Measurements from ENCODE around the gene BEST3.

BEST3 gene

DNA sequence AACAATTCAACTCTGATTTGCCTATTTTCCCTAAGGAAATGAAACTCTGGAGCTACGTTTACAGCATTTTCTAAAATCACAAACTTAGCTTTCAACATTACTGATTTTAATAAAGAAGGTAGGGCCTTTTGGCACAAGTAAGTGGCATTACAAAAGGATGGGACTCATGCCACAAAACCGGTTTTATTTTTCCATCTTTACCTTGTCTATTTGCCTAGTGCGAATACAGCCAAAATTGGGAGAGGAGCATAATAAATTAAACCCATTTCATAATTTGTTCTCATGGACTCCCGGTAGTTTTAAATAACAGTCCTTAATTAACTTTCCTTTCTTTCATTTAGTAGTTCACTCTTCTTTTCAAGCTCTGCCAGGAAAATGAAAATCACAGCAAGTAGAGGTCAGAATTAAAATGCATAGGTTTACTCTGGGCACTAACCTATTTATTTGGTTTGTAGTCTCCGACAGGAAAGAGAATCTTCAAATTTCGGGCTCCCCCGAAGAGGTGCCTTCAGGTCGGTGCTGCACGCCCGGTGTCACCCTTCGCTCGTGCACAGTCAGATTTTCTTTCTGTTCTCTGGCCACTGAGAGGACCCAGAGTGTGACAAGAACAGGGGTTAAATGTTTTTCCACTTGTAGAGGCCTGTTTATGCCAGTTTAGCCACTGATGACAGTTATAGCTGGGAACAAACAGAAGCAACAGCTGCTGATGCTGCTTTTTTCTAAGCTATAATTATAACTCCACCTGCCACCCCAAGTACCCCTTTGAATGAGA is at the start of gene BEST3:
TSS of gene BEST3 (minus strand) at position 535 of the 772 bp plus-strand sequence. CDS start 1,505 bp downstream, outside the sequence.
- Histone ChIP-seq H3K36me3 (ENCODE audit: insufficient read depth, low read depth, low read length) (no peaks in the 10 kb centered on the region), H3K9me3 (ENCODE audit: insufficient read depth, low read depth, low read length) (no peaks in the 10 kb centered on the region), H3K4me3 (ENCODE audit: low read length) (no peak within 1 kb of the TSS), H3K4me1 (ENCODE audit: insufficient read depth, low read length) (no peaks in the 10 kb centered on the region), H3K27ac (ENCODE audit: low read length) (no peak within 1 kb of the TSS), H3K27me3 (ENCODE audit: insufficient read depth, low read length) (no peaks in the 10 kb centered on the region), H3K9ac (ENCODE audit: low read depth, low read length) (no peak within 1 kb of the TSS)

DNA sequence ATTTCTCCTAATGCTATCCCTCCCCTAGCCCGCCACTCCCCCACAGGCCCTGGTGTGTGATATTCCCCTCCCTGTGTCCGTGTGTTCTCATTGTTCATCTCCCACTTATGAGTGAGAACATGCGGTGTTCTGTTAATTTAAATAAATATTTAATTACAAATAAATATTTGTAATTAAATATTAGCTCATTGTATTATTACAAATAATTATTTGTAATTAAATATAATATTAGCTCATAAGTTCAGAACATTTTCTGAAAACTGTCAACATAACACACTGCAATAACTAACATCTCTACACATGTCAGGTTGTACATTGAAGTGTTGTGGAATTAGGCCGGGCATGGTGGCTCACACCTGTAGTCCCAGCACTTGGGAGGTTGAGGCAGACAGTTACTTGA is 45.0 kb upstream of the BEST3 start:
- Histone ChIP-seq H3K27me3 (ENCODE audit: insufficient read depth, low read length) (peaks cover 20% of the 10 kb centered on the region), H3K36me3 (ENCODE audit: insufficient read depth, low read depth, low read length) (0 out of 2 replicates have a peak, but pooled peaks cover 4% of the 10 kb centered on the region), H3K4me1 (ENCODE audit: insufficient read depth, low read length) (peaks cover 7% of the 10 kb centered on the region; the same call in 1 of the 2 replicates), H3K9ac (ENCODE audit: low read depth, low read length) (no peak overlapping the region), H3K9me3 (ENCODE audit: insufficient read depth, low read depth, low read length) (peaks cover 10% of the 10 kb centered on the region), H3K4me3 (ENCODE audit: low read length) (no peak overlapping the region), H3K27ac (ENCODE audit: low read length) (no peak overlapping the region)

DNA sequence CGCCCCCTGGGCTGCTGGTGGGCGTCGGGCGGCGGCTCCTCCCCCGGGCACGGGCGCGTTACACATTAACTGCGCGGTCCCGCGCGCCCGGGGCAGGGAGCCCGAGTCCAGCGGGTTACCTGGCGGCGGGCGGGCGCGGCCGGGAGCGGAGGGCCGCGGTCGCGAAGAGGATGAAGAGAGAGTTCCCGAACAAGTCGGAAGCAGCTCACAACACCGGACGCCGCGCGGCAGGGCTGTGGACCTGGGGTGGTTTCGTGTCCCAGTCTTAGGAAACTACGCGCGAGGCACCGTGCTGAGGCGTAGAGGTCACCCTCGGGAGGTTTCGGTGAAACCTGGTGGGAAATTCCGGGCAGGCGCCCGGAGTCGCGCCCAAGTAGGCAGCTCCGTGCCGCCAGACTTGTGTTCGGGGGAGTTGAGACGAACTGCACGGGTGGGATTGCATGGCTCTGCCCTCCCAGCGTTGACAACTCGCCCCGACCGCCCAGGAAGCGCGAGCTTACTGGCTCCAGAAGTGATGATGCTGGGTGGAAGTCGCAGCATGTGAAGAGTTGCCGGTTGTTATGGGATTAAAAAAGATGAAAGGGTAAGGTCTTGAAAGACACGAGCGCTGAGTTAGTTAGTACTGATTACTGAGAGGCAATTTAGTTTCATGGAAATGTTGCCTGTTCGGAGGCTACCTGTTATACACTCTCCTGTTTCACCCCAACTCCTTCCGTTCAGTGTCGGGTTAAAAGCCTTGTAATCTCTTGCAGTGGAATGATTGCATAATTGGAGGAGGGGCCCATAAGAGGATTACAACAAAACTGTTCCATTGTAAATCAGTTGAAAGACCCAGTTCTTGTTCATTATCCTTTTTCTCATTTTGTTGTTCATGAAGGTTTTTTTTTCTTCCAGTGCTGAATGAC is 40.4 kb upstream of the BEST3 start:
- Histone ChIP-seq H3K27ac (ENCODE audit: low read length) (no peak overlapping the region), H3K27me3 (ENCODE audit: insufficient read depth, low read length) (peaks cover 40% of the 10 kb centered on the region), H3K4me3 (ENCODE audit: low read length) (peak overlapping the region; percentile 78), H3K9ac (ENCODE audit: low read depth, low read length) (peak overlapping the region; percentile 65; the same call in 1 of the 2 replicates), H3K36me3 (ENCODE audit: insufficient read depth, low read depth, low read length) (no peaks in the 10 kb centered on the region), H3K9me3 (ENCODE audit: insufficient read depth, low read depth, low read length) (no peaks in the 10 kb centered on the region), H3K4me1 (ENCODE audit: insufficient read depth, low read length) (peaks cover 10% of the 10 kb centered on the region; the same call in 1 of the 2 replicates)

DNA sequence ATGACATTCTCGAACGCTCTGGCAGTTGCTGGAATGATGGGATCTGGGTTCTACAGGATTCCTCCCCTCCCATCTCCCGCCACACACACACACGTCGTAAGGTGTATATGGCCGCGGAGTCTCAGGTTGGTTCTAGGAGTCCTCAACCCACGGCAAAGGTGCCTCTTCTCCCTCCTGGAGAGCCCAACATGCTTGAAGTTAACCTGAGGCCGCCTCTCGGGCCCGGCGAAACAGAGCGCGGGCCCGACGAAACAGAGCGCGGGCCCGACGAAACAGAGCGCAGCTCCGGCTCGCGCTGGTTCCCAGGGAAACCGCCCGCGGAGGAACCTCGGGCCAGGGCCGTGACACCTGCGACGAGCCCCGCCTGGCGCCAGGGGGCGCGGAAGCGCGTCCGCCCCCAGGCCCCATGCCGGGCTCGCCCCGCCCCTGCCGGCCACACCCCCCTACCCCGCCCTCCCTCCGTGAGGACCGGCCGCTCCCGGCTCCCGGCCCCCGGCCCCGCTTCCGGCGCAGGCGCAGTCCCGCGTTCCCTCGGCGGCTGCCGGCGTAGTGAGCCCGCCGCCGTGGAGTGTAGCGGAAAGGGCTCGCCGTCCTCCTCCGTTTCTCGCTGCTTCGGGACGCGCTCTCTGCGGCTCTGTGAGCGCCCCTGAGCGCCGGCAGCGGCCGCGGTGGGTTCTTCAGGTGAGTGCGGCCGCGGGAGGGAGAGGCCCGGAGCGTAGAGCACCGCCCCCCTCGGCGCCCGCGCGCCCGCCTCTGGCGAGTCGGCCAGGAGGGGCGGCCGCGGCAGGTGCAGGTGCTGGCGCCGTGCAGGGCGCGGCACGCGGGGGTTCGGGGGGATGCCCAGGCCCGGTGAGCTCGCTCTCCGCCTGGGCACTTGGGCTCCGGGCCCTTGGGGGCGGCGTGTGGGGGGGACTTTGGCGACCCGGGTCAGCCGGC is 39.5 kb upstream of the BEST3 start, which contains the start of gene RAB3IP:
TSS of gene RAB3IP (plus strand) at position 510 of the 936 bp plus-strand sequence. CDS start 16,549 bp downstream, outside the sequence.
- no peaks in the 10 kb centered on the region for H3K9me3 ChIP-seq (ENCODE audit: insufficient read depth, low read depth, low read length)
- H3K9ac ChIP-seq (ENCODE audit: low read depth, low read length) = peak within 1 kb of the TSS; percentile 66; the same call in 1 of the 2 replicates
- H3K27me3 ChIP-seq (ENCODE audit: insufficient read depth, low read length) = peaks cover 40% of the 10 kb centered on the region
- H3K27ac ChIP-seq (ENCODE audit: low read length) = no peak within 1 kb of the TSS
- H3K36me3 ChIP-seq (ENCODE audit: insufficient read depth, low read depth, low read length) = no peaks in the 10 kb centered on the region
- H3K4me3 ChIP-seq (ENCODE audit: low read length) = peak within 1 kb of the TSS; percentile 78
- H3K4me1 ChIP-seq (ENCODE audit: insufficient read depth, low read length) = peaks cover 10% of the 10 kb centered on the region; the same call in 1 of the 2 replicates

DNA sequence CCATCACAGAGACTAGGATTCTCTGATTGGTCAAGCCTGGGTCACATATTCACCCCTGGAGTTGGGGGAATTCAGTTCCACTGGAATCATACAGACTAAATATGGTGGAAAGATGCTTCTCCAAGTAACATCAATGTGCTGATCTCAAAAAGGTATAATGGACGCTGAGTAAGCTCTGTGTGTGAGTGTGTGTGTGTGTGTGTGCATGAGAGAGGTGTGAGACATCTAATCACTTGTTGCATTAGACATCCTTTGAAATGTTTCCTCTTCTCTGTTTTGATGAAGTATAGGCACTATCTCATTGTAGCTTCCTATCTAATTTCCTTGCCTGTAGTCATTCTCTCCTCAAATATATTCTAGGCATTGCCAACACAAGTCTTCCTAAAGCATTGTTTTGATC is 34.5 kb upstream of the BEST3 start:
- Histone ChIP-seq H3K9ac (ENCODE audit: low read depth, low read length) (no peak overlapping the region), H3K27ac (ENCODE audit: low read length) (no peak overlapping the region), H3K4me3 (ENCODE audit: low read length) (no peak overlapping the region), H3K27me3 (ENCODE audit: insufficient read depth, low read length) (peaks cover 20% of the 10 kb centered on the region), H3K9me3 (ENCODE audit: insufficient read depth, low read depth, low read length) (no peaks in the 10 kb centered on the region), H3K4me1 (ENCODE audit: insufficient read depth, low read length) (peaks cover 4% of the 10 kb centered on the region; the same call in 1 of the 2 replicates), H3K36me3 (ENCODE audit: insufficient read depth, low read depth, low read length) (no peaks in the 10 kb centered on the region)

DNA sequence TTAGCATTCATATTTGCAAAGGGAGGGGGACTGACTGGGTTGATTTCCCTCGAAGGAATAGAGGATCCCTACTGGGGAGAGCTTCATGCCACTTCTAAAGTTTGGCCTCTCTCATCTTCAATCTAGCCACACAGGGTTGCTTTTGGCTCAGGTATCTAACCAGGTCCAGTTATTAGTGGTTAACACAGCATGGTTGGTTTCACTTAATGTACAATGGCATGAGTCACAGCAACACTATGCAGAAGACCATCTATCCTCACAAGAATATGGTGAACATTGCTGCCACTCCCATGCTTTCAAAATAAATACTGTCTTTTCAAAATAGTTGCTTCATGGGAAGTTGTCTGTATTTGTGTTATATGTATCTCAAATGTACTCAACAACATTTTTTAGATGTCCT is 33.0 kb upstream of the BEST3 start:
- peaks cover 7% of the 10 kb centered on the region for H3K27me3 ChIP-seq (ENCODE audit: insufficient read depth, low read length)
- H3K9me3 ChIP-seq (ENCODE audit: insufficient read depth, low read depth, low read length) = no peaks in the 10 kb centered on the region
- no peaks in the 10 kb centered on the region for H3K36me3 ChIP-seq (ENCODE audit: insufficient read depth, low read depth, low read length)
- no peak overlapping the region for H3K9ac ChIP-seq (ENCODE audit: low read depth, low read length)
- H3K4me3 ChIP-seq (ENCODE audit: low read length) = no peak overlapping the region
- H3K4me1 ChIP-seq (ENCODE audit: insufficient read depth, low read length) = no peaks in the 10 kb centered on the region
- H3K27ac ChIP-seq (ENCODE audit: low read length) = no peak overlapping the region

DNA sequence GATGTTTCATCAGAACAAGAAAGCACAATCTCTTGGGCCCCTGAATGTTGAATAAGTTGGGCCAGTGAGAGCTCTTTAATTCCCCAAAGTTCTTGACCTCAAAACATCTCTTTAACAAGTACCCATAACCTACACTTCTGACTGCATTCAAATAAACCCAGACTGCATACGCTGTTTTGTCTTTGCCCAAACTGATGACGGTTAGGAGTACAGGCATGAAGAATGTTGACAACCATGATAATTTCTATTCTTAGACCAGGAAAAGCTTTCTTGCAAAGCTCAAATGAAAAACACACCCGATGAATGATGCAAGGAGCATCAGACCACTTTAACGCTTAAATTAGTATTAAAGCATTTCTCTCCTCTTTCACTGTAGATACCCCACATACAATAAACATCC is 27.8 kb upstream of the BEST3 start:
- Histone ChIP-seq H3K9me3 (ENCODE audit: insufficient read depth, low read depth, low read length) (no peaks in the 10 kb centered on the region), H3K36me3 (ENCODE audit: insufficient read depth, low read depth, low read length) (no peaks in the 10 kb centered on the region), H3K27ac (ENCODE audit: low read length) (no peak overlapping the region), H3K4me1 (ENCODE audit: insufficient read depth, low read length) (no peaks in the 10 kb centered on the region), H3K27me3 (ENCODE audit: insufficient read depth, low read length) (no peaks in the 10 kb centered on the region), H3K4me3 (ENCODE audit: low read length) (no peak overlapping the region), H3K9ac (ENCODE audit: low read depth, low read length) (no peak overlapping the region)

DNA sequence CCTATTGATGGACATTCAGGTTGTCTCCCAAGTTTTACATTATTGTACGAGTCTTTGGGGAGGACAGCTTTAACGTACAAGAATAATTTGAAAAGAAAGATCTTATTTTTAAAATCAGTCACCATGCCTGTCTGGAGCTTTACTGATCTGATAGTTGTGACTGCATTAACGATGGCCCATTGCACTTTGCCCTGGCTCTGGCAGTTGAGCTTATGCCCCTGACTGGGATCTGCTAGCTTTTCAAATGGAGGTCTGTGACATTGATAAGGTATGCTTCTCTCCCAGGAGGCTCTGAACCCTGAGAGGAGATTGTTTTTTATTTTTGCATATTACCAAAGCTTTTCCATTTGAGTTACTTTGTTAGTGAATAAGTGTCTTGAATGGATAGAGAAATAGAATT is 21.6 kb upstream of the BEST3 start:
- Histone ChIP-seq H3K27ac (ENCODE audit: low read length) (no peak overlapping the region), H3K27me3 (ENCODE audit: insufficient read depth, low read length) (no peaks in the 10 kb centered on the region), H3K9me3 (ENCODE audit: insufficient read depth, low read depth, low read length) (no peaks in the 10 kb centered on the region), H3K4me3 (ENCODE audit: low read length) (no peak overlapping the region), H3K36me3 (ENCODE audit: insufficient read depth, low read depth, low read length) (no peaks in the 10 kb centered on the region), H3K9ac (ENCODE audit: low read depth, low read length) (no peak overlapping the region), H3K4me1 (ENCODE audit: insufficient read depth, low read length) (no peaks in the 10 kb centered on the region)

DNA sequence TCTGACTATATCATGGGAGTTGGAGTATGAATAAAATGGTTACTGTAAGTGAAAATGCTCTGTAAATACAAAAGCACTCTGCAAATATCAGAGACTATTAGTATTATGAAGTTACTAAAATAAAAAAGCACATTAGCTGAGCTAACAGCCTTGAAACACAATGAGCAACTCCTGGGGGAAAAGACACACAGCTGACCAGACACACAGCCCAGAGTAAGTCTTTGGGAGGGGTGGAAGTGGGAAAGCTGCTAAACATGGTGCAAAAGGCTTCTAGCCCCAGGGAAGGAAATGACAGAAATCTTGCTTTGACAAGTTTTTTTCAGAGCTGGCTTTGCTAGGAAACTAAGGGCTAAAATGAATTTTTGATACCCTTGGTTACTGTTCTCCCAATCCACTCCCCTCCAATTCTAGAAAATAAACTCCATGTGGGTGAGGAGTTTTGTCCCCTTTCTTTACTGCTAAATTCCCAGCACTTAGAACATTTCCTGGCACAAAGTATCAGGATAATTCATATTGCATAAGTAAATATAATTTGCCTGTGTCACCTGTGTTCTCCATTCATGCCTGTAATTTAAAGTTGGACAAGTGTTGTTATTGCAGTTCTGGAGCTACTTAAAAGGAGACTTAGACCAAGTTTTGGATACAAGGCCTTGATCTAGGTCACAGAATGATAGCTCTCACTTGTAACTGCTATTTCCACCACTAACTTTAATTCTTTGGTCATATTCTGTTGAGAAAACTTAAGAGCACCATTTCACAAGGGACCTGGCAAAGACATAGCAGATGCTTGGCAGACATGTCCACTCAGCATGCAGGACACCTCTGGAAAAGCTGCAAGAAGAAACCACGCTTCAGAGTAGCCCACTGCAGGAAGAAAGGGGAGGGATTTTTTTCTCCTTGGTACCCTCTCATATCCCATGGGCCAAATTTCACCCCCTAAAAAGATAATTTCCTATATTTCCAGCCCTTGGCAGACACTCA is 20.5 kb upstream of the BEST3 start:
- Histone ChIP-seq H3K4me3 (ENCODE audit: low read length) (no peak overlapping the region), H3K36me3 (ENCODE audit: insufficient read depth, low read depth, low read length) (no peaks in the 10 kb centered on the region), H3K4me1 (ENCODE audit: insufficient read depth, low read length) (no peaks in the 10 kb centered on the region), H3K9ac (ENCODE audit: low read depth, low read length) (no peak overlapping the region), H3K27ac (ENCODE audit: low read length) (no peak overlapping the region), H3K27me3 (ENCODE audit: insufficient read depth, low read length) (no peaks in the 10 kb centered on the region), H3K9me3 (ENCODE audit: insufficient read depth, low read depth, low read length) (no peaks in the 10 kb centered on the region)

DNA sequence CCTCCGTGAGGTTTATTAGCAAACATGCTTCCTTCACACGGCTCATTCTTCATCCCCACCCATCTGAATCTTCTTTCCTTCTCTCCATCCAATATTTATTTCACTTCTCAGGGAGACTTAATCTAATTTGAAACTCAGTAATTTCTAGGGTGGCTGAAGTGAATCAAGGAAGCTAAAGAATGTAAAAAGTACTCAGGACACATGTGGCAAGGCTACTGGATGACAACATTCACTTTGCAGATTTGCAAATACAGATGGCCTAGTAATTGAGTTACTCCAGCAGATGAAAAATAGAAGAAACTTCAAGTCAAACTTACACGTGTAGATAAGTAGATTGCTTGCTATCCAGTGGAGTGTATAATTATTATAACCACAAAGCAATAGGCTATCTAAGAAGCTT is 15.4 kb upstream of the BEST3 start:
- Histone ChIP-seq H3K4me3 (ENCODE audit: low read length) (no peak overlapping the region), H3K27ac (ENCODE audit: low read length) (no peak overlapping the region), H3K4me1 (ENCODE audit: insufficient read depth, low read length) (no peaks in the 10 kb centered on the region), H3K9me3 (ENCODE audit: insufficient read depth, low read depth, low read length) (no peaks in the 10 kb centered on the region), H3K9ac (ENCODE audit: low read depth, low read length) (no peak overlapping the region), H3K27me3 (ENCODE audit: insufficient read depth, low read length) (no peaks in the 10 kb centered on the region), H3K36me3 (ENCODE audit: insufficient read depth, low read depth, low read length) (no peaks in the 10 kb centered on the region)

All from iPS-20b (cell line).